Frontal cortex (tissue), 4 donors: ENCODE data around the gene ARHGAP8. TPM values are rescaled to one million over a fixed set of nuclear protein-coding genes. Genes with fewer than 3 reads are reported as not detected.

Experiments used
- DNase-seq, 2 donors: peaks; one replicate each; pipeline ENCODE4 v3.0.0; 2012; ENCODE audit warnings: low spot score in 2 of 2
- FAIRE-seq: peaks from 2 replicates; lab custom pipeline; 2012; peaks lifted over from hg19 to GRCh38; lab: Jason Lieb, UNC
- total RNA-seq: library from RNA; depleted of rRNA; stranded (reverse); fragments of >200 nt; gene quantifications from one replicate; pipeline ENCODE4 v1.2.3, GENCODE V29; 2014
- donor health status: control.
- donor health status: control.
- donor health status: control.

ARHGAP8 gene
- total RNA-seq, 1 donor from 2014 or later = 1.2 TPM

- DNase-seq (no peak), FAIRE-seq (no peak)
Observed at GRCh38 chr22:44724416-44724815, 28.0 kb upstream of the ARHGAP8 start.

GRCh38 chr22:44724859-44725258 lies 27.5 kb upstream of the ARHGAP8 start:
- DNase-seq = no peak
- no peak for FAIRE-seq

- no peak for FAIRE-seq
Observed at GRCh38 chr22:44726439-44726838, 25.9 kb upstream of the ARHGAP8 start.

DNA sequence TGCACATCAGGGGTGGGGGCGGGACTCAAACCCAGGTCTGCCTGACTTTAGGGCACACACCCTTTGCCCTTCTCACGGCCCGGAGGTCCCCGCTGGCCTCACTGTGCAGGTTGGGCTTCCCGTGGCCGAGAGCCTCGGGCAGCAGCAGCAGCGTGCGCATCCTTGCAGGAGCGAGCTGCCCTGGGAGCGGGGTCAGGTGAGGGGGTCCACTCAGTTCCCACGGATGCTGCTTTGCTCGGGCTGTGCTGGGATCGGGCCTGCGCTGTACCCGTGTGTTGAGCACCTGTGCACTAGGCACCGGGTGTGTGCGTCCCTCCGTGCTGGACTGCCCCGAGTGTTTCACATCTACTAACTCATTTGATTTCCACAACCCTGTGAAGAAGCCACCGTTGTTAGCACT lies 25.2 kb upstream of the ARHGAP8 start:
- no peak for DNase-seq
- no peak for FAIRE-seq

More at GRCh38 chr22:44726439-44726838, 25.9 kb upstream of the ARHGAP8 start:
- no peak for DNase-seq

DNA sequence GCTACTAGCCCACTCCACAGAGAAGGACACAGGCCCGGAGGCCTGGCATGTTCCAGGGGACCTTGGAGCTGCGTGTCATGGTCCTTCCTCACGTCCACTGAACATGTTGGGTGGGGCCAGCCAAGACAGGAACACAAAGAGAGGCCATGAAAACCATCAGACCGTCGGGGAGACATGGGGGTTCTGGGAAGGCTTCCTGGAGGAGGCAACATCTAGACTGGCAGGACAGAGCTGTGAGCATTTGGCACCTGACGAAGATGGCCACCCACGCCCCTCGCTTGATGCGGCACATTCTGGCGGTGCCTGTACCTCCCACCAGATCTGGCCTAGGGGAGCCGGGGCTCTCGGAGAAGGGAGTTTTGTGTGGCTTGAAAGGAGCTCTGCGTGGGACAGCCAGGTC lies 24.7 kb upstream of the ARHGAP8 start:
- no peak for FAIRE-seq

GRCh38 chr22:44728761-44729324 lies 23.5 kb upstream of the ARHGAP8 start:
- FAIRE-seq (no peak), DNase-seq (no peak)

More for the DNA sequence above, 24.7 kb upstream of the ARHGAP8 start:
- no peak for DNase-seq

- no peak for FAIRE-seq
- peak; percentile 69 to 76 for DNase-seq
Observed at GRCh38 chr22:44729391-44730021, 22.9 kb upstream of the ARHGAP8 start.

GRCh38 chr22:44730022-44730393 lies 22.4 kb upstream of the ARHGAP8 start:
- FAIRE-seq (no peak), DNase-seq (peak in 1 of 2 donors; percentile 51)

DNA sequence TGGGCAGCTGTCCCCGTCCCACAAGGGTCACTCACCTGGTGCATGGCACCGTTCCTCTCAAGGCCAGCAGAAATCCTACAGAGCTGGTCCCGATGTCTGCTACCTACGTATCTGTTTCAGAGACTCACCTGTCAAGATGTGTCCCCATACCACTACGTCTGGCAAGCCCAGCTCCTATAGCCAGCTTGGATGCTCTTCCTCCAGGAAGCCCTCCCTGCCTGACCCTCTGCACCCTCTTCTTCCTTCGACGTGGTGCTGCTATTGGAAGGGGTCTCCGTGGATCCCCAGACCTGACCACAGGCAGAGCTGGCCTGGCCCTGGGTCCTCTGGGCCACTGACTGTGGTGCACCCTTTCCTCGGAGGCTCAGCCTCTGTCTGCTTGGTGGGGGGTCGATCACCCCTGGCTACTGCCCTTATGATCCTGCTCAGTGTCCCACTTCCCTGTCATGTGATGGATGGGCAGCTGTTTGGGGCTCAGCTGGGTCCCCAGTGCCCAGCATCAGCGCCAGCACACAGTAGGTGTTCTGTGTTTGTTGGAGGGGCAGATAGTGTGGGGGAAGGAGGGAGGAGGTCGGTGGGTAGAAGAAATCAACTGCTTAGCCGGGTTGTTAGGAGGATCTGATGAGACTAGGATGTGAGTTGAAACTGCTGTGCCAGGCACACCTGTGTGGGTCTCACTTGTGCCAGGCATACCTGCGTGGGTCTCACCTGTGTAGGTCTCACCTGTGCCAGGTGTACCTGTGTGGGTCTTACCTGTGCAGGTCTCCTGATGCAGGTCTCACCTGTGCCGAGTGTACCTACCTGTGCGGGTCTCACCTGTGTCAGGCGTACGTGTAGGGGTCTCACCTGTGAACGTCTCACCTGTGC lies 21.7 kb upstream of the ARHGAP8 start:
- DNase-seq (no peak), FAIRE-seq (no peak)

DNA sequence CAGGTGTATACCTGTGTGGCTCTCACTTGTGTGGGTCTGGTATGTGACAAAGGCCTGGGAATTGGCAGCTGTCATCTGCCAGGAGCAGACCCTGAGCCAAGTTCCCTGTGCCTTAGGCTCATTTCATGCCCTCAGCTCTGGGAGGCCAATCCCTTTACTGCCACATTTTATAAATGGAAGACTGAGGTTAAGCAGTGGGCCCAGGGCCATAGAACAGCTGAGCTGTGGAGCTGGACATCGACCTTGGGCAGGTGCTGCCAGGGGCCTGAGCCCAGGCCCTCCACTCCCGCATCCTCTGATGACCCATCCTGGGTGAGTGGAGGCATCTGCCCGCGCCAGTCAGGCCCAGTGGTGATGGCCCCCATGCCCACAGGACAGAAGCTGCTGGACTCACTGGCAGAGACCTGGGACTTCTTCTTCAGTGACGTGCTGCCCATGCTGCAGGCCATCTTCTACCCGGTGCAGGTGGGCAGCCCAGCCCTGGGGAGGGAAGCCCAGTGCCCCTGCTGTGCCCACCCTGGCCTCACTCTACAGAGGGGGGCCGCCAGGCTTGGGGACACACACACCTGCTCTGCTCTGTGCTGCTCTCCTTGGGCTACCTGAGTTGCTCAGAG lies 20.9 kb upstream of the ARHGAP8 start:
- FAIRE-seq = no peak
- DNase-seq = no peak

DNA sequence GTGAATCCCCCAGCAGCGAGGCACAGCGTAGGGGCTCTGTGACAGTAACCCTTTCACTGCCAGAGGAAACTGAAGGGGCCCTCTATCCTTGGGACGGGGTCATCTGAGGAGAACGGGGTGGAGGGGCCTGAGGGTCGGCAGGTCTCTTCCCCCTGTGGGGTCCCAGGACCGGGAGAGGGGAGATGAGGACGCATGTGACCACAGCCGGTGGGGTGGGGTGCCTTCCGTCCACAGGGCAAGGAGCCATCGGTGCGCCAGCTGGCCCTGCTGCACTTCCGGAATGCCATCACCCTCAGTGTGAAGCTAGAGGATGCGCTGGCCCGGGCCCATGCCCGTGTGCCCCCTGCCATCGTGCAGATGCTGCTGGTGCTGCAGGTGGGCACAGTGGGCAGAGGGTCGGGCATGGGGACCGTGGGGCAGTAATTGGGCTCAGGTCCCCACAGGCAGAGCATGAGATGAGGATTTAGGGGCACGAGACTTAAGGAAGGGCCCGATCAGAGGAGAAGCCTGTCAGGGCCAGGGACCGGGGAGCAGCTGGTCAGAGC lies 20.3 kb upstream of the ARHGAP8 start:
- FAIRE-seq (no peak), DNase-seq (no peak)

DNA sequence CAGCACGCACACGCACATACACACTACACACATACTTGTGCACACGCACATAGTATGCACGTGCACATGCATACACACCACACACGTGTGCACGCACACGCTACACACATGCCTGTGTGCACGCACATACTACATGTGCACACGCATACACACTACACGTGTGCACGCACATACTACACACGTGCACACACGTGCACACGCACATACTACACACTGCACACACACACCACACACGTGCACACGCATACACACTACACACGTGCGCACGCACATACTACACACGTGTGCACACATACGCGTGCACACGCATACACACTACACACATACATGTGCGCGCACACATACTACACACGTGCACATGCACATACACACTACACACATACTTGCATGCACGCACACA lies 19.7 kb upstream of the ARHGAP8 start:
- DNase-seq = no peak
- FAIRE-seq = no peak

GRCh38 chr22:44733426-44734106 lies 18.8 kb upstream of the ARHGAP8 start:
- no peak for DNase-seq

DNA sequence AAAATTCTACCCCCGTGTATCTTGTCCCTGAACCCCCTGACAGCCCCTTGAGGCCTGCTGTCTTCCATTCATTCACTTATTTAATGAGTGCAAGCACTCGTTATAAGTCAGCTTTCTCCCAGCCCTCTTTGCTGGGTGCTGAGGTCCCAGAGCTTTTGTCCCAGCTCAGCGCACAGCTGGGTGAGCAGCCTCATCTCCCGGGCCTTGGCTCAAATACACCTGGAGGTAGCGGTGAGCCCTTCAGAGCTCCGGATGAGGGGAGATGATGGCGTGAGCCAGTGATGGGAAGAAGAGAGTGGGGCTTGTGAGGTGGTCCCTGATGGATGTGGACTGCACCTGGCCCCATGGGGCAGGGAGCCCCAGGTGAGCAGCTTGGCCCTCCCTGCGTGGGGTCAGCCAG lies 18.1 kb upstream of the ARHGAP8 start:
- no peak for DNase-seq
- FAIRE-seq = no peak

More at GRCh38 chr22:44733426-44734106, 18.8 kb upstream of the ARHGAP8 start:
- FAIRE-seq = no peak

DNA sequence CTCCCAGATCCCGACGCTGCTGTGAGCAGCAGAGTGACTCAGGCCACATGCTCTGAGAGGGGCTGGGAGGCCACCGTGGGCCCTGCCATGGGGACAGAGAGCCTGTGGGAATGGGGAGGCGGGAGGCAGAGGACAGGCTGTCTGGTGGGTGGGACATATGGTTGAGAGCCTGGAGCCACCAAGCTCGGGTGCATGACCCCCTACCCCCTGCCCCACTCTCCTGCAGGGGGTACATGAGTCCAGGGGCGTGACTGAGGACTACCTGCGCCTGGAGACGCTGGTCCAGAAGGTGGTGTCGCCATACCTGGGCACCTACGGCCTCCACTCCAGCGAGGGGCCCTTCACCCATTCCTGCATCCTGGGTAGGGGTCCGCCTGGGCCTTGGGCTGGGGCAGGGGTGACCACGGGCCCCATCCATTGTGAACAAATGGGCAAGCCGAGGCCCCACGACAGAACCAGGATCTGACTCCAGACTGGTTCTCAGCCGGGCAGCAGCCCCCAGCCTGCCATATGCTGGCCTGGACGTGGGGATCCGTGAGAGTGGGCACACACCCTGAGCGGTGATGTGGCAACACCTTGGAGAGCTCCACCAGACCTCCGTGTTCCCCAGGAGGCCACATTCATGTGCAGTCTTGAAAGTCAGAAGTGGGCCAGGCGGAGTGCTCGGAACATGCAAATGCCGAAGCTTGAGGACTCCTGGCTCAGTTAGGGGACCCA lies 17.4 kb upstream of the ARHGAP8 start:
- no peak for FAIRE-seq
- DNase-seq = no peak

GRCh38 chr22:44735518-44736428 lies 16.6 kb upstream of the ARHGAP8 start:
- DNase-seq (peak; percentile 79 to 85), FAIRE-seq (no peak)

- DNase-seq = no peak
- no peak for FAIRE-seq
Observed at GRCh38 chr22:44736581-44737405, 15.6 kb upstream of the ARHGAP8 start.
